Endothelial cell of umbilical vein (primary cell): ENCODE measurements around the gene RNF169. TPM values are rescaled to one million over a fixed set of nuclear protein-coding genes. Genes with fewer than 3 reads are reported as not detected.
A peak's percentile ranks its signal among the peaks of the same experiment; 100 is the strongest.

ENCODE experiments used
- BruUV-seq: library from RNA; stranded (reverse); fragments of 400-500 nt; replicated peaks from 2 replicates; lab custom pipeline; 2021; lab: Mats Ljungman, UMichigan
- CTCF ChIA-PET: fragments of 300-600, 350-600 bp; sonication (Branson Sonifier 250); formaldehyde crosslinking; loops from one replicate; lab custom pipeline; 2021; ENCODE audit warnings: antibody characterized with exemption, inconsistent platforms; lab: Charles Lee
- POLR2A ChIA-PET: fragments of 300-600, 350-600 bp; sonication (Branson Sonifier 250); formaldehyde crosslinking; loops from one replicate; lab custom pipeline; 2021; ENCODE audit warnings: antibody characterized with exemption, inconsistent platforms; lab: Charles Lee
- DNase-seq: peaks from one replicate; pipeline ENCODE4 v3.0.0-alpha.2; 2011; ENCODE audit warnings: low read depth, low spot score
- FAIRE-seq: peaks from 2 replicates; lab custom pipeline; 2011; peaks lifted over from hg19 to GRCh38; lab: Jason Lieb, UNC
- H2AFZ ChIP-seq: 2 replicates; pipeline ENCODE4 v1.6.0; 2012; ENCODE audit warnings: low read depth, low read length, control low read depth, inconsistent platforms
- H3K27ac ChIP-seq: 2 replicates; pipeline ENCODE4 v1.5.1; 2011; ENCODE audit warnings: low read depth, mild to moderate bottlenecking, control low read depth, low read length, moderate library complexity; ENCODE audit not compliant: insufficient read depth
- H3K27me3 ChIP-seq, 2 experiments: 2 replicates each; pipeline versions ENCODE4 v1.6.0 to v1.6.1; 2011; ENCODE audit warnings: low read length in 2 of 2, mixed read lengths in 1 of 2; ENCODE audit not compliant: control insufficient read depth in 2 of 2, insufficient read depth in 2 of 2
- H3K36me3 ChIP-seq, 2 experiments: 2 replicates in 1 of 2; 3 replicates in 1 of 2; pipeline ENCODE4 v1.5.1; 2011; ENCODE audit warnings: low read length in 2 of 2, mild to moderate bottlenecking in 1 of 2, moderate library complexity in 1 of 2; ENCODE audit not compliant: control insufficient read depth in 2 of 2, insufficient read depth in 2 of 2; ENCODE audit errors: extremely low read depth in 1 of 2
- H3K4me1 ChIP-seq: 3 replicates; pipeline ENCODE4 v1.5.1; 2011; ENCODE audit warnings: mild to moderate bottlenecking, low read length; ENCODE audit not compliant: control insufficient read depth, insufficient read depth; ENCODE audit errors: extremely low read depth
- H3K4me2 ChIP-seq: 2 replicates; pipeline ENCODE4 v1.6.1; 2011; ENCODE audit warnings: low read length, control low read depth, mixed read lengths; ENCODE audit not compliant: insufficient read depth
- H3K4me3 ChIP-seq, 3 experiments: fragments of 200-600 bp in 1 of 3; sonication (generic), shearing (Covaris generic) in 1 of 3; replicated peaks in 1 of 3; 2 replicates each; pipeline ENCODE4 v1.5.1; 2011 to 2016; ENCODE audit warnings: control low read depth in 3 of 3, low read length in 3 of 3, mild to moderate bottlenecking in 2 of 3, inconsistent platforms in 1 of 3, low read depth in 1 of 3, moderate library complexity in 1 of 3; ENCODE audit not compliant: insufficient read depth in 1 of 3
- H3K79me2 ChIP-seq: 2 replicates; pipeline ENCODE4 v1.6.0; 2012; ENCODE audit warnings: low read length, inconsistent platforms; ENCODE audit not compliant: control insufficient read depth, insufficient read depth
- H3K9ac ChIP-seq: replicated peaks from 2 replicates; pipeline ENCODE3; 2011; ENCODE audit warnings: low read length, control low read depth; ENCODE audit not compliant: insufficient read depth; ENCODE audit errors: extremely low read depth
- H3K9me1 ChIP-seq: replicated peaks from 3 replicates; pipeline ENCODE4 v1.6.0; 2011; ENCODE audit warnings: mild to moderate bottlenecking, low read length; ENCODE audit not compliant: control insufficient read depth, insufficient read depth; ENCODE audit errors: extremely low read depth
- H3K9me3 ChIP-seq: replicated peaks from 2 replicates; pipeline ENCODE4 v1.5.1; 2012; ENCODE audit warnings: low read length, inconsistent platforms; ENCODE audit not compliant: control insufficient read depth, insufficient read depth
- H4K20me1 ChIP-seq: replicated peaks from 2 replicates; pipeline ENCODE3; 2011; ENCODE audit warnings: mild to moderate bottlenecking, low read length; ENCODE audit not compliant: control insufficient read depth, insufficient read depth; ENCODE audit errors: extremely low read depth
- EZH2 ChIP-seq: IDR thresholded peaks from 2 replicates; pipeline ENCODE4 v1.6.1; 2012; ENCODE audit warnings: borderline replicate concordance, low read depth, mild to moderate bottlenecking, moderate library complexity, low read length, inconsistent platforms; ENCODE audit not compliant: severe bottlenecking
- FOS ChIP-seq: IDR thresholded peaks from 2 replicates; pipeline ENCODE4 v1.6.1; 2011; ENCODE audit warnings: mild to moderate bottlenecking, low read length, moderate library complexity, borderline replicate concordance; ENCODE audit not compliant: insufficient read depth
- GATA2 ChIP-seq: IDR thresholded peaks from 2 replicates; pipeline ENCODE4 v1.7.0; 2011; ENCODE audit warnings: low read depth, mild to moderate bottlenecking, moderate library complexity, mixed read lengths, low read length; ENCODE audit not compliant: insufficient read length, insufficient read depth
- JUN ChIP-seq: IDR thresholded peaks from 2 replicates; pipeline ENCODE4 v1.6.1; 2011; ENCODE audit warnings: borderline replicate concordance, low read depth; ENCODE audit not compliant: insufficient read length, insufficient read depth
- MAX ChIP-seq: IDR thresholded peaks from 2 replicates; pipeline ENCODE4 v1.6.1; 2011; ENCODE audit not compliant: insufficient read depth, insufficient read length
- MYC ChIP-seq: IDR thresholded peaks from one replicate; pipeline ENCODE4 v1.6.1; 2011; ENCODE audit warnings: mild to moderate bottlenecking, low read depth, low read length
- POLR2A ChIP-seq: IDR thresholded peaks from 2 replicates; pipeline ENCODE4 v1.6.1; 2012; ENCODE audit warnings: low read depth, mild to moderate bottlenecking, control low read depth, low read length
- POLR2AphosphoS5 ChIP-seq: IDR thresholded peaks from 2 replicates; pipeline ENCODE4 v1.6.1; 2012; ENCODE audit warnings: low read depth, mild to moderate bottlenecking, control low read depth, low read length, moderate library complexity; ENCODE audit not compliant: insufficient read depth
- dilution Hi-C: fragments of 300-500 bp; cut with MboI; formaldehyde crosslinking; loops from one replicate; pipeline ENCODE4 v1.15.0; 2019; ENCODE audit warnings: low sequenced_read_pairs; ENCODE audit not compliant: extremely low pct_ligation_motif_present
- intact Hi-C: fragments of 100-400 bp; cut with micrococcal nuclease; formaldehyde crosslinking; loops from one replicate; pipeline ENCODE4 v1.10.0; 2022
- polyA plus RNA-seq, 4 experiments: library from polyadenylated mRNA; depleted of rRNA in 3 of 4; stranded (reverse) in 3 of 4; unstranded in 1 of 4; fragments of >200 nt; gene quantifications; 2 replicates each; pipeline versions ENCODE4 v1.2.1 to v1.2.3, GENCODE V29; 2011 to 2012; ENCODE audit warnings: missing spikeins in 1 of 4
- total RNA-seq: library from RNA; stranded (reverse); gene quantifications from 2 replicates; pipeline ENCODE4 v1.2.3, GENCODE V29; 2021
- TF ChIP-seq, protein P1 (sequence below), 2 donors: IDR thresholded peaks; 1 replicate in 1 of 2; 2 replicates in 1 of 2; pipeline ENCODE4 v1.5.1; 2011; ENCODE audit warnings: low read length in 2 of 2, mild to moderate bottlenecking in 2 of 2, moderate library complexity in 2 of 2, control low read depth in 1 of 2, inconsistent platforms in 1 of 2, low read depth in 1 of 2; ENCODE audit not compliant: insufficient read depth in 1 of 2; ENCODE audit errors: extremely low read depth in 1 of 2

The RNF169 gene
- total and polyA plus RNA-seq, 2 donors (not counting 3 experiments of a cell fraction or from before 2014, with no cell fraction given), result 5.8 to 21.3 TPM

DNA sequence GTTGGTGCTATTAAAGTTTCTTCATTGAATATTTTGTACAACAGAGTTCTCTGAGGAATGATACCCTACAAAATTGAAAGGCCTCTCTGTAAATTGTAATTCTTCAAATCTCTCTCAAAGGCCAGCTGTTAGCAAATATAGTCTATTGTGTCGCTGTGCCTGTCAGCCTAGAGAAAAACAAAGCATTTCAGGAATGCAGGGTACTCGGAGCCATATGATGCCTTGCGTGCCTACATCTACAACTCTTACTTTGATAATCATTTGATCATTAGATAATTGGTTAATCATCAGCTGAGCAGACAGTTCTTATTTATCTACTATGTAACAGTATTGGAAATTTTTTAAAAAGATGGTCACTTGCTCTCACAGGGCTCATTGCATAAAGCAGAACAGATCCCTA is 67.3 kb downstream of the RNF169 start:
- peak; percentile 57 for DNase-seq
- CTCF ChIA-PET, result interaction anchor here (0.9 to 1.4 kb wide), 4 partner anchors 10 to 76 kb away, joined by 3 to 4 read pairs (median 4); no protein-coding TSS in a partner anchor

More for the DNA sequence above, 67.3 kb downstream of the RNF169 start:
- no peak overlapping the region for H3K4me2 ChIP-seq
- no peaks in the 10 kb centered on the region for H3K9me3 ChIP-seq
- H3K79me2 ChIP-seq, result peaks cover 2% of the 10 kb centered on the region
- H3K9me1 ChIP-seq, result no peaks in the 10 kb centered on the region
- peaks cover 2 to 4% of the 10 kb centered on the region in 2 experiments for H3K36me3 ChIP-seq
- POLR2A ChIA-PET, result no interaction called here
- no peak overlapping the region for H3K4me3 ChIP-seq
- TF ChIP-seq JUN (no peak), POLR2A (no peak), GATA2 (no peak), MAX (no peak), POLR2AphosphoS5 (no peak), FOS (no peak), MYC (no peak), EZH2 (no peak)
- TF ChIP-seq, protein P1, sequence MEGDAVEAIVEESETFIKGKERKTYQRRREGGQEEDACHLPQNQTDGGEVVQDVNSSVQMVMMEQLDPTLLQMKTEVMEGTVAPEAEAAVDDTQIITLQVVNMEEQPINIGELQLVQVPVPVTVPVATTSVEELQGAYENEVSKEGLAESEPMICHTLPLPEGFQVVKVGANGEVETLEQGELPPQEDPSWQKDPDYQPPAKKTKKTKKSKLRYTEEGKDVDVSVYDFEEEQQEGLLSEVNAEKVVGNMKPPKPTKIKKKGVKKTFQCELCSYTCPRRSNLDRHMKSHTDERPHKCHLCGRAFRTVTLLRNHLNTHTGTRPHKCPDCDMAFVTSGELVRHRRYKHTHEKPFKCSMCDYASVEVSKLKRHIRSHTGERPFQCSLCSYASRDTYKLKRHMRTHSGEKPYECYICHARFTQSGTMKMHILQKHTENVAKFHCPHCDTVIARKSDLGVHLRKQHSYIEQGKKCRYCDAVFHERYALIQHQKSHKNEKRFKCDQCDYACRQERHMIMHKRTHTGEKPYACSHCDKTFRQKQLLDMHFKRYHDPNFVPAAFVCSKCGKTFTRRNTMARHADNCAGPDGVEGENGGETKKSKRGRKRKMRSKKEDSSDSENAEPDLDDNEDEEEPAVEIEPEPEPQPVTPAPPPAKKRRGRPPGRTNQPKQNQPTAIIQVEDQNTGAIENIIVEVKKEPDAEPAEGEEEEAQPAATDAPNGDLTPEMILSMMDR (IDR thresholded peaks at IDR 0.05; ENCODE audit: extremely low read depth in 1 of 2, insufficient read depth in 1 of 2, low read depth in 1 of 2, low read length in 2 of 2), result no peak
- H3K27ac ChIP-seq, result no peak overlapping the region
- dilution Hi-C loops (no loop called here), intact Hi-C loops (no loop called here)
- peaks cover 36% of the 10 kb centered on the region for H3K4me1 ChIP-seq
- no peaks in the 10 kb centered on the region for H4K20me1 ChIP-seq
- no peak overlapping the region for H2AFZ ChIP-seq
- no TSS peak for BruUV-seq
- FAIRE-seq, result no peak
- no peaks in the 10 kb centered on the region for H3K27me3 ChIP-seq
- H3K9ac ChIP-seq, result no peak overlapping the region
